ENCODE results near the gene PTPRO.
"Not testable (repeated sequence)": the region's sequence is repeated elsewhere in the genome, so short reads cannot be mapped to it uniquely, and the experiment has no call there.

Gene PTPRO

GRCh38 chr12:15608406-15608805, 286.1 kb downstream of the PTPRO start:
- no peak for DNase-seq

DNA sequence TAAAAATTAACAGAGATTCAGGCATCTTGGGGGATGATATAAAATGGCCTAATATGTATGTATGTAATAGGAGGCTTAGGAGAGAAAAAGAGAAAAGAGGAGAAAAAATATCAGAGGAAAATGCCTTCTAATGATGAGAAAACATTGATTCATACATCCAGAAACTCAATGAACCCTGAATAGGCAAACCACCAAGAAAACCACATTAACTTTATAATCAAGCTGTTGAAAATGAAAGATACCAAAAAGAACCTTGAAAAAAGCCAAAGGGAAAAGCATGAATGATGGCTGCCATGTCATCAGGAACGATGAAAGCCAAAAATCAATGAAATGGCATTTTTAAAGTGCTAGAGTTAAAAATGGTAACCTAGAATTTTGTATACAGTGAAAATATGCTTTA, 286.6 kb downstream of the PTPRO start:
- DNase-seq, result no peak

DNA sequence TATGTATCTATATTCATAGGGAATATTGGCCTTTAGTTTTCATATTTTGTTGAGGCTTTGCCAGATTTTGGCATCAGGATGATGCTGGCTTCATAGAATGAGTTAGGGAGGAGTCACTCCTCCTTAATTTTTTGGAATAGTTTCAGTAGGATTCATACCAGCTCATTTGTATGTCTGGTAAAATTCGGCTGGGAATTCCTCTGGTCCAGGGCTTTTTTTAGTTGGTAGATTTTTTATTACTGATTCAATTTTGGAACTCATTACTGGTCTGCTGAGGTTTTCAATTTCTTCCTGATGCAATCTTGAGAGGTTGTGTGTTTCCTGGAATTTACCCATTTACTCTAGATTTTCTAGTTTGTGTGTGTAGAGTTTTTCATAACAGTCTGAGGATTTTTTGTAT, 291.7 kb downstream of the PTPRO start:
- no peak for DNase-seq

DNA sequence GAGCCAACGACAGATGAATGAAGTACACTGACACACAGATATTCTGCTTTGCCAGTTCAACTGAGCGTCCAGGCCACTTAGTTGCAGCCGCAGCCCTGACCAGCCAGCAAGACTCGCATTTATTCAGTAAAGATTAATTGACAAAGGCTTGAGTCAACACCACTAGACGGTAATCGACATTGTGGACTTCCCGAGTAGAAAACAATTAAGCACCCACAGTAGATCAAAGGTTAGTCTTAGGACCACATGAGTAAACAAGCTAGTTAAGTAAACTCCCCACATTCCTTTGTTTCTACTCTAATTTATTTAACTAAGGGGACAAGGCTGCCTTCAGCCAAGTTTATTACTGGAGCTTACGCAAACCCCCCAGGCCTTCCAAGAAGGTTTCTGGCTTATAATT, 294.2 kb downstream of the PTPRO start:
- DNase-seq, result not testable (repeated sequence)

- DNase-seq, result no peak
These were observed 298.6 kb downstream of the PTPRO start for GRCh38 chr12:15620741-15621539.

- no peak for DNase-seq
These were observed 302.8 kb downstream of the PTPRO start for GRCh38 chr12:15625075-15625474.

- no peak for DNase-seq
These were observed 306.0 kb downstream of the PTPRO start for GRCh38 chr12:15627995-15628945.

DNA sequence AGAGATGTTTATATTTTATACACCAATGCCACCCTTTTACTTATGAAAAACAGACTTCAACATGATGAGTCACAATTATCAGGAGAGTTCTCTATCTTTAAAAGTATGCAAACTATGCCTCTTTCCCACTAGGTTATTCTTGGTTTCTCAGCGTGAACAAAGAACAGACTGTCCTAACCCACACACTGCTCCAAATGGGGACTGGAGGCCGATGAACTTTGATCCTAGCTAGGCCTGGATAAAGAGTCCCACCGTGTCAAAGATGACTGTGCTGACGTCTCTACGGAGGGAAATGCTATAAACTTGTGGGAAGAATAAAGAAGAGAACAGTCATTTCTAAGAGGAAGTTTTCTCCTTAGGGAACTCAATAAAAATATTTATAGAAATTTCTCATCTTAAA, 306.8 kb downstream of the PTPRO start:
- no peak for DNase-seq

DNA sequence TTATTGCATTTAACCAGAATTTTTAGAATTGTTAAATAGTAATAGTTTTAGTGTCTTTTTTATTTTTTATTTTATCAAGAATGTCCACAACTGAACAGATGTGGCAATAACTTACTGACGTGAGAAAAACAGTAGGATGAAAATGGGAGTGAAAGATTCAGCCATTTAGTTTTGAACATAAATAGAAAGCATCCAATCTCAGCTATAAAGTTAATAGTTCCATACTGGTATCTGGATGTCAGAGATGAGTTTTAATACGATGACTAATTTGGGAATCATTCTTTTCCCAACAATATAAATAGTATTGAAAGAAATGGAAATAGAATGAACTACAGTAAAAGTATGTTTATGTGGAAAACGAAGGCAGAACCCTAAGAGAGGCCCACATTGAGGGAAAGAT, 307.5 kb downstream of the PTPRO start:
- no peak for DNase-seq

- DNase-seq, result no peak
These were observed 308.9 kb downstream of the PTPRO start for GRCh38 chr12:15631007-15631715.

DNA sequence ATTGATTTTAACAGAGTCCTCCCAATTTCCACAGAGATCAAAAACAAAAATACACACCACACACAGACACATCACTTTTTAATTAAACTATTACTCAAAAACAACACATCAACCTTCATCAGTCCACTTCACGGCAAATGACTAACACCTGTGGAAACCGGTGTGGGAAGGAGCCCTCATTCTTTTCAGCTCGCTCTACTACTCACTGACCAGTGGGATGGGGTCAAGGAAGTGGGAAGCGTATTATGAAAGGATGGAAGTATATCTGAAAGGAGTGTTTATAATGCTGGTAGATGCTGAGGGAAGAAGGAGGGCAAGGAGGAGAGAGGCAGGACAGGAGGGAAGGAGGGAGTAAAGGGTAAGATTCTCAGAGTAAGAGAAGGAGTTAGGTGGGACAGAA, 310.4 kb downstream of the PTPRO start:
- DNase-seq, result no peak

DNA sequence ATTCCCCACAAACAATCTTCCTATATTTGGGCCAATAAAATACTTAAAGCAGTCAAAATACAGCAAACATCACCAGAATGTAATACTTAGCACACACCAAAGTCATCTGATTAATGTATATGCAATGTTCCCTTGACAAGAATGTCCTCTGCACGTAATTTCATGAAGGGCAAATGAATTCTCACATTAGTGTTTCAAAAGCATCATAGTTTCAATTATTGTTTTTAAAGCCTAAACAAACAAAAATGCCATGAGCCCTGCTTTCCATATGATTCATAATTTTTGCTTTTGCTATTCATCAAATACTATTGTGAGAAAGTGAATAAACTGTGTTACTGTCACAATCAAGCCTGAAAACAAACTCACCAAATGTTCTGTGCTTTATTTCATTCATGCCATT, 310.9 kb downstream of the PTPRO start:
- DNase-seq, result no peak

- no peak for DNase-seq
These were observed 311.8 kb downstream of the PTPRO start for GRCh38 chr12:15634010-15634683.

GRCh38 chr12:15636060-15636890, 314.0 kb downstream of the PTPRO start:
- no peak for DNase-seq

DNA sequence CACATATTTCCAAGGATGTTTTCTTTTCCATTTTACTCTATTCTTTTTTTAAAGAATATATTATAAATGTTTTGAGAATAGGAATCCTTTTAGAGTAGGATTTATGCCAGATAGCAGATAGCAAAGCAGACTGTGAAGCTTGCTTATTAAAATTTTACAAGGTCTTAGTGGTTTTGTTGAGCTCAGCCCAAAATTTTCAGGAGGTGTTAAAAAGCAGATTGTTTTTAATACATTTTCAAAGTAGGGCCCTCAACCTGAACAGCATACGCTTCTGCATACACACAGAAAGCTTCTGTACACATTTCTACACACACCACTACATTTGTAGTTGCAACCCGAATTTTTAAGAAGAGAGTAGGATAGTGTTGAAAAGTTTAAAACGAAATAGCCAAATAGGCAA, 315.9 kb downstream of the PTPRO start:
- DNase-seq, result no peak

GRCh38 chr12:15644700-15645099, 322.4 kb downstream of the PTPRO start:
- no peak for DNase-seq

DNA sequence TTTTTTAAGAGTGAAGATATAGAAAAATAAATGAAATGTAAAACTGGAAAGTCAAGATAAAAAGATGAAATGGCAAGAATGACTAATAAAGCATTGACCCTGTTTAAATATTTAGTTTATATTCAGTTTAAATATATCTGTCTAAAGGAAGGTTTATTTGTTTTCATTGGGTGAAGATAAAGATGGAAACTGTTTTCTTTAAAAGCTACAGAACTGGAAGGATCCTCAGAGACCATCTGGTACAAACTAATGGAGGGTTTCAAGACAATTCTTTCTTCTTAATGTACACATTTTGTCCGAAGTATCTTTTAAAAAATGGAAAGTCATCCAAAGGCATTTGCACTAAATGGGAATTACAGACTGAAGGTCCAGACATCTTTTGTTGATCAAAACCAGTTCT, 324.3 kb downstream of the PTPRO start:
- DNase-seq, result no peak
